ENCODE data around the gene UNC13D.
"Not testable (repeated sequence)": the region's sequence is repeated elsewhere in the genome, so short reads cannot be mapped to it uniquely, and the experiment has no call there.

UNC13D gene

DNA sequence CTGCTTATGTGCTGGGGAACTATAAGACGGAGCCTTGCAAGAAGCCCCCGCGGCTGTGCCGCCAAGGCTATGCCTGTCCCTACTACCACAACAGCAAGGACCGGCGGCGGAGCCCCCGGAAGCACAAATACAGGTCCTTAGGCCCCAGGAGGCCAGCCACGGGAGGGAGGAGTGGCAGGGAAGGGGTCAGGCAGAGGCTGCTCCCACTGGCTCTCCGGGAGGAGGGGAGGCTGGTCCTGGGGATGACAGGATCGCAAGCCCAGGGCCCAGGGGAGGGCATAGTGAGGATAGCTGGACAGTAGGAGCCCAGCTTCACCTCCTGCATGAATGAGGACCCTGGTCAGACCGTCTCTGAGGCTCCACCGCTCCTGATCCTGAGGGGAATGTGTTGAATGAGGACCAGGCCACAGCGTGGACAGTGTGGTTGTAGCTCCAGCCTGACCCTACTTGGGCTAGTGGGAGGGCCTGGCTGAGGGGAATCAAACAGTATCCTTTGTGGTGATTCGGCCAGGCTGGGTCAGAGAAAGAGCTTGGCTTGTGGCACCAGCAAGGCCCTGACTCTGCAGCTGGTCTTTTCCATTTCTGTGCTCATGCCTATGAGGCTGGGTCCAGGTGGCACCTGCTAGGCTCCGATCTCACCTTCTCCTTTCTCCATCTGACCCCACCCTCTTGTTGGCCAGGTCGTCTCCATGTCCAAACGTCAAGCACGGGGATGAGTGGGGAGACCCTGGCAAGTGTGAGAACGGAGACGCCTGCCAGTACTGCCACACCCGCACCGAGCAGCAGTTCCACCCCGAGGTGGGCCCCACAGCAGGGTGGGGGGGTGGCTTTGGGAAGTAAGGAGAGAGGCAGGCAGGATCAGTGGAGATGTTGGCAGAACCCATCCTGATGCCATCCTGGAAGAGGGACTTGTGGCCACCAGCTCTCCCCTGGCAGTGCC is 30.9 kb downstream of the UNC13D start:
- no peak for DNase-seq
- in situ Hi-C loops (cut with HindIII; ENCODE audit: low pct_ligation_motif_present, low pct_unique_long_range_greater_than_20kb, low sequenced_read_pairs) = no loop called here

DNA sequence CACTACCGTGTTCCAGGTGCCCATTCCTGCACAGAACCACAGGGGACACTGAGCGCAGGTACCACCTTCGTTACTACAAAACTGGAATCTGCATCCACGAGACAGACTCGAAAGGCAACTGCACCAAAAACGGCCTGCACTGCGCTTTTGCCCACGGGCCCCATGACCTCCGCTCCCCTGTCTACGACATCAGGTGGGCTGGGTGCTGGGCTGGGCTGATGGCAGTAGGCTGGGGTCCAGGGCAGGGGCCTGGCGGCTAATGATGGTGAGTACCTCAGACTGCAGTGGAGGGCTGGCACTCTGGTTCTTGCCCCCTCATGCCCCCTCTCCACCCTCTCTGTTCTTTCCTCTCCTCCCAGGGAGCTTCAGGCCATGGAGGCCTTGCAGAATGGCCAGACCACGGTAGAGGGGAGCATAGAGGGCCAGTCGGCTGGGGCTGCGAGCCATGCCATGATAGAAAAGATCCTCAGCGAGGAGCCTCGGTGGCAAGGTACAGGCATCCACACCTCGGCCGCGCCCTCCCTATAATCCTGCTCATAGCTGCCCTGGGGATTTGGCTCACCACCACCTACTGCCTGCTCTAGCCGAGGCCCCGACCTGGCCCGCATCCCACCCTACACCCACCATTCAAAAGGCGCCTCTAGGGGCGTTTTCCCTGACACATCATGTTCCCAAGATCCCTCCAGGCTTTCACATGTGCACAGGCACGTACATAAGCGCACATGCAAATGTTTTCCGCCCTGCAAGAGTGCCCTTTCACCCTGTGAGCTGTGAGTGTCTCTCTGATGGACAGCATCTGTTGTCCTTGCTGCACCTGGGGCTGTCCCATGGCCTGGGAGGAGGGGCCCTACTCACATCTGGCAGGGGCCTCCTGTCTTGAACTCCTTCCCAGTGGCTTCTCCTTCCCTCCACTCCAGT is 31.8 kb downstream of the UNC13D start:
- no peak for DNase-seq
- in situ Hi-C loops (cut with HindIII; ENCODE audit: low pct_ligation_motif_present, low pct_unique_long_range_greater_than_20kb, low sequenced_read_pairs) = no loop called here

DNA sequence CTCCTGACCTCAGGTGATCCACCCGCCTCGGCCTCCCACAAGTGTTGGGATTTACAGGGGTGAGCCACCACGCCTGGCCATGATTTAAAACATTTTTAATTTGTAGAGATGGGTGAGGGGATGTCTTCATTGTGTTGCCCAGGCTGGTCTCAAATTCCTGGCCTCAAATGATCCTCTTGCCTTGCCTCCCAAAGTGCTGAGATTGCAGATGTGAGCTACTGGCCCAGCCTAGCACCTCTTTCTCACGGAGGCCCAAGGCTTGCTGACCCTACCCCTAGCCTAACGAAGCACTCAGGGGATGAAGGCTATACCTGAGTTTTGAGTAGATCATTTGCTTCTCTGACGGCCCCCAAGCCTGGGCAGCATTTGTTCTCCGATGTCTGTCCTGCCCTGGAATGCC is 33.0 kb downstream of the UNC13D start:
- DNase-seq = no peak
- in situ Hi-C loops (cut with HindIII; ENCODE audit: low pct_ligation_motif_present, low pct_unique_long_range_greater_than_20kb, low sequenced_read_pairs) = no loop called here

DNA sequence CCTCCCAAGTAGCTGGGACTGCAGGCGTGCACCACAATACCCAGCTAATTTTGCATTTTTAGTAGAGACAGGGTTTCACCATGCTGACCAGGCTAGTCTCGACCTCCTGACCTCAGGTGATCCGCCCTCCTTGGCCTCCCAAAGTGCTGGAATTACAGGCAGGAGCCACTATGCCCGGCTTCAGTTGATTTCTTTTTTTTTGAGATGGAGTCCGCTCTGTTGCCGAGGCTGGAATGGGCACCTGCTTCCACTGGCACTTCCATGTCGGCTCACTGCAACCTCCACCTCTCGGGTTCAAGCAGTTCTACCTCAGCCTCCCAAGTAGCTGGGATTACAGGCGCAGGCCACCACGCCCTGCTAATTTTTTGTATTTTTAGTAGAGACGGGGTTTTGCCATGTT is 33.4 kb downstream of the UNC13D start:
- in situ Hi-C loops (cut with HindIII; ENCODE audit: low pct_ligation_motif_present, low pct_unique_long_range_greater_than_20kb, low sequenced_read_pairs); DNase-seq: not testable (repeated sequence)

DNA sequence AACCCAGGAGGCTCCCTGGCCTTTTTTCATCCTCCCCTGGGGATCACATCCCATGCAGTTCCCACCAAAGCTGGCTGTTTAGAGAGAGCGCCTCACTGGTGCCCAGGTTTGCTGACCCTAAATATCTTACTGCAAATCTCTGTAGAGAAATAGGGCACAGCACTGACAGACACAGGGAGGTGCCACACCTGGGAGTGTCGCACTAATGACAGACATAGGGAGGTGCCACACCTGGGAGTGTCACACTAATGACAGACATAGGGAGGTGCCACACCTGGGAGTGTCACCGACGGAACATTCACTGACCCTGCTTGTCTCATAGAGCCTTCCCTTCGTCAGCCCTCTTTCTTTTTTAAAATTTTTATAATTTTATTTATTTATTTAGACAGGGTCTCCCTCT is 34.0 kb downstream of the UNC13D start:
- no peak for DNase-seq
- in situ Hi-C loops (cut with HindIII; ENCODE audit: low pct_ligation_motif_present, low pct_unique_long_range_greater_than_20kb, low sequenced_read_pairs) = no loop called here

DNA sequence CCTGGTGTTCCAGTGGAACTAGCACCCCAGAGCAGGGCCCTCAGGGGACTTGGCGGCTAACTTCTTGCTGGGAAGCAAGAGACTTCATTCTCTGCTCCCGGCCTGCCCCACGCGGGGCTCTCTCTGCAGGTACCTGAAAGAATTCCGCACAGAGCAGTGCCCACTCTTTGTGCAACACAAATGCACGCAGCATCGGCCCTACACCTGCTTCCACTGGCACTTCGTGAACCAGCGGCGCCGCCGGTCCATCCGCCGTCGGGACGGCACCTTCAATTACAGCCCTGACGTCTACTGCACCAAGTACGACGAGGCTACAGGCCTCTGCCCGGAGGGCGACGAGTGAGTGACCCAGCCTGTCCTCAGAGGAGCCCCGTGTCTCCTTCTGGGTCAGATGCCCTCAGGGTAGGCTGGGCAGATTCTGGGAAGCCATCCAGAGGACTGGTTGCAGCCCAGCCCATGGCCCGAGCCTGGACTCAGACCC is 34.5 kb downstream of the UNC13D start:
- DNase-seq = no peak
- in situ Hi-C loops (cut with HindIII; ENCODE audit: low pct_ligation_motif_present, low pct_unique_long_range_greater_than_20kb, low sequenced_read_pairs) = no loop called here

DNA sequence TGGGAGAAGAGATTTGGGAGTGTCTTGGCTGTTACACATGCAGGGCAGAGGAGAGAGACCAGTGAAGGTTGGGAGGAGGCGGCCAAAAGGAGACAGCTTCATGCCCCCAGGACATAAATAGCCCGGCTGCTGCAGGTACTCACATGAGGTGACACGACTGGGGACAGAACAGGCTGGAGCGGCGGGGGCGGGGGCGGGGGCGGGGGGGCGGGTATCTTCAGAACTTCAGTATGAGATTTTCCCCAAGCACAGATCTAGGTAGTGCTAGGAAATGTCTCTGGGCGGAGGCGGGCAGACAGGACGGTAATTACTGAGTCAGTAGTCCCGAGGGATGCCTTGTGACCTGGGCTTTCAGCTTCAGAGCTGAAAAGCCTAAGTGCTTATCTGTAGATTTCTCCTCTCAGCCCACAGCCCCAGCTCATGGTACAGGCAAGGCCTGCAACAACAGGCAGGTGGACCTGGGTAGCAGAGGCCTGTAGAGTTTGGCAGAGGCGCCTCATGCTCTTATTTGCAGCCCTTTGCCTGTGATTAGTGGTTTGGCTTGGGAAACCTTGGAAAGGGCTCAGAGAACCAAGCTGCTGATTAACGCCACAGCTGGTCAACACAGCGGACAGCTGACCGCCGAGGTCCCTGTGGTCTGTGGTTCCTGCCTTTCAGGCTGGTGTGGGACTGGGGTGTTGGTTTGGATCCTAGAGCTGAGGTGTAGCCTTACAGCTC is 35.1 kb downstream of the UNC13D start:
- peak; percentile 71 for DNase-seq

DNA sequence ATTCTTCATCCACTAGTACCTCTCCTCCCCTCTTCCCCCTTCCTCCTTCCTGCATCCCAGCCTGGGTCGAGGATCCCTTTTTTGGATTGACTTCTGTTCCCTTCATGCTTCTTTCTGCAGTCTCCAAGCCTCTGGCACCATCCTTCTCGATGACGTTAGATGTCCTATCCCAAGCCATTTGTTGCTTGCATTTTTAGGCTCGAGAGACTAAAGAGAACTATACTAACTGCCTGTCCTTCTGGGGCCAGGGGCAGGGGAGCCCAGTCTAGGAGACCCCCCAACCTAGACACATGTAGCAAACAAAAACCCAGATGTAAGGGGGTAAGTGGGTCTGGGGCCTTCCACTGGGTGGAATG is 35.7 kb downstream of the UNC13D start:
- in situ Hi-C loops (cut with HindIII; ENCODE audit: low pct_ligation_motif_present, low pct_unique_long_range_greater_than_20kb, low sequenced_read_pairs) = no loop called here

More for the DNA sequence above, 35.1 kb downstream of the UNC13D start:
- in situ Hi-C loops (cut with HindIII; ENCODE audit: low pct_ligation_motif_present, low pct_unique_long_range_greater_than_20kb, low sequenced_read_pairs) = no loop called here

GRCh38 chr17:75807861-75808260 is 36.3 kb downstream of the UNC13D start:
- DNase-seq = no peak
- in situ Hi-C loops (cut with HindIII; ENCODE audit: low pct_ligation_motif_present, low pct_unique_long_range_greater_than_20kb, low sequenced_read_pairs) = no loop called here

More for the DNA sequence above, 35.7 kb downstream of the UNC13D start:
- no peak for DNase-seq

- in situ Hi-C loops (cut with HindIII; ENCODE audit: low pct_ligation_motif_present, low pct_unique_long_range_greater_than_20kb, low sequenced_read_pairs) = no loop called here
Measured at GRCh38 chr17:75806822-75807500, 37.2 kb downstream of the UNC13D start.

DNA sequence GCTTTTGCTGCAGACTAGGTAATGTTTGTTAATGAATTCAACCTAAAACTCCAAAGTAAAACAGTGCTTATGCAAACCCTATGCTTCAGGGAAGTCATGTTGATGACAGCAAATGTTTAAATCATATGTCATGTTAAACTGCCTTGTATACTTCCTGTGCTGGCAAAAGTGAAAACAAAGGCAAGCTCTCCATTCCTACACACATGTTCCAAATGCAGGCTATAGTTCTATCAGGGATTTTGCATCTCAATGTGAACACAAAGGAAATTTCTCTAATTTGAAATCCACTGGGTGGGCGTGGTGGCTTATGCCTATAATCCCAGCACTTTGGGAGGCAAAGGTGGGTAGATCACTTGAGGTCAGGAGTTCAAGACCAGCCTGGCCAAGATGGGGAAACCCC is 40.3 kb downstream of the UNC13D start:
- DNase-seq = no peak
- in situ Hi-C loops (cut with HindIII; ENCODE audit: low pct_ligation_motif_present, low pct_unique_long_range_greater_than_20kb, low sequenced_read_pairs) = no loop called here

More at GRCh38 chr17:75806822-75807500, 37.2 kb downstream of the UNC13D start:
- DNase-seq = no peak

DNA sequence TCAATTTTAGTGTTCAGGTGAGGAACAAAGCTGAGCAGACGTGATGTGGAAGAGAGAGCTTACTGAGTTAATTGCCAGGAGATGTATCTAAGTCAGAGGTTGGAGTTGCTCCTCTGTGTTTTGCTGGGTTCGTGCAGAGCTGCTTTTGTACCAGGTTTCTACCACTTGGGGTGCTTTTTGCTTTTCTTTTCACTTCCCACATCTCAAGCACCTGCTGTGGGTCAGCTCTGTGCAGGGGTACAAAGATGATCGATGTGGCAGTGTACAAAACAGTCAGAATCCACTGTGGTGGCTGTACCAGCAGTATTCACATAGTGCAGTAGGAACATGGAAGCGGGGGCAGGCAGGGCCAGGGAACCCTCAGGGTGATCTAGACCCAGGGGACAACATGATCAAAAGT is 44.8 kb downstream of the UNC13D start:
- in situ Hi-C loops (cut with HindIII; ENCODE audit: low pct_ligation_motif_present, low pct_unique_long_range_greater_than_20kb, low sequenced_read_pairs) = no loop called here
- DNase-seq = no peak

DNA sequence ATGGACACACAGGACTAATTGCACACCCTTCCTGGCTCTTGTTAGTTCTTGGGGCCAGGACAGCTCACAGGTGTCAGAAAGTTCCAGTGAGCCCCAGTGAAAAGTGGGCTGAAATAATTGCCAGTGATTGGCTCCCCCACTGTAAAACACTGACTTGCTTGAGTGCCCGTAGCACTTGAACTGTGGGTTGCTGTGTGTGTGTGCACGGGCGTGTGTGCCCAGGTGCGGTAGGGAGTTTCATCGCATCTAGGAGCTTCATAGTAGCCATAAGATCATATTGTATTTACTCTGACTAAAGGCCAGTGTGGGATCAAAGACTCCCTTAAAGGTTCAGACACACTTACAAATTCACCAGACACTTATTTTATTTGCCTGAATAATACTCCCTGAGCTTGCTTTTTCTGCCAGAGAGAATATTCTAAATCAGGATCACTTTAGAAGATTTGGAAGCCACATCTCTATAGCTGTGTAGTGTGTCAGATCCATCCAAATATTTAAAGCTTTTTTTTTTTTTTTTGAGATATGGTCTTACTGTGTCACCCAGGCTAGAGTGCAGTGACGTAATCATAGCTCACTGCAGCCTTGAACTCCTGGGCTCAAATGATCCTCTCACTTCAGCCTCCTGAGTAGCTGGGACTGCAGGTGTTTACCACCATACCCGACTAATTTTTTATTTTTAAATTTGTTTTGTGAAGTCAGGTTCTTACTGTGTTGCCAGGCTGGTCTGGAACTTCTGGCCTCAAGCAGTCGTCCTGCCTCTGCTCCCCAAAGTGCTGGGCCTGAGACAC is 48.2 kb downstream of the UNC13D start:
- no peak for DNase-seq
- in situ Hi-C loops (cut with HindIII; ENCODE audit: low pct_ligation_motif_present, low pct_unique_long_range_greater_than_20kb, low sequenced_read_pairs) = no loop called here

GRCh38 chr17:75793460-75793859 is 50.7 kb downstream of the UNC13D start:
- in situ Hi-C loops (cut with HindIII; ENCODE audit: low pct_ligation_motif_present, low pct_unique_long_range_greater_than_20kb, low sequenced_read_pairs) = no loop called here
- DNase-seq = no peak

- no peak for DNase-seq
- in situ Hi-C loops (cut with HindIII; ENCODE audit: low pct_ligation_motif_present, low pct_unique_long_range_greater_than_20kb, low sequenced_read_pairs) = no loop called here
Measured at GRCh38 chr17:75791254-75791653, 53.0 kb downstream of the UNC13D start.

- DNase-seq = peak; percentile 76
- in situ Hi-C loops (cut with HindIII; ENCODE audit: low pct_ligation_motif_present, low pct_unique_long_range_greater_than_20kb, low sequenced_read_pairs) = no loop called here
Measured at GRCh38 chr17:75785016-75785890, 59.0 kb downstream of the UNC13D start.
